ENCODE results near the gene ETFA. TPM values are rescaled to one million over a fixed set of nuclear protein-coding genes. Genes with fewer than 3 reads are reported as not detected.

The ETFA gene
- total and polyA plus RNA-seq, 10 of the 15 experiments (the other 5 are each of a cell fraction or from before 2014, with no cell fraction given) = 114 to 331 (median 152) TPM

DNA sequence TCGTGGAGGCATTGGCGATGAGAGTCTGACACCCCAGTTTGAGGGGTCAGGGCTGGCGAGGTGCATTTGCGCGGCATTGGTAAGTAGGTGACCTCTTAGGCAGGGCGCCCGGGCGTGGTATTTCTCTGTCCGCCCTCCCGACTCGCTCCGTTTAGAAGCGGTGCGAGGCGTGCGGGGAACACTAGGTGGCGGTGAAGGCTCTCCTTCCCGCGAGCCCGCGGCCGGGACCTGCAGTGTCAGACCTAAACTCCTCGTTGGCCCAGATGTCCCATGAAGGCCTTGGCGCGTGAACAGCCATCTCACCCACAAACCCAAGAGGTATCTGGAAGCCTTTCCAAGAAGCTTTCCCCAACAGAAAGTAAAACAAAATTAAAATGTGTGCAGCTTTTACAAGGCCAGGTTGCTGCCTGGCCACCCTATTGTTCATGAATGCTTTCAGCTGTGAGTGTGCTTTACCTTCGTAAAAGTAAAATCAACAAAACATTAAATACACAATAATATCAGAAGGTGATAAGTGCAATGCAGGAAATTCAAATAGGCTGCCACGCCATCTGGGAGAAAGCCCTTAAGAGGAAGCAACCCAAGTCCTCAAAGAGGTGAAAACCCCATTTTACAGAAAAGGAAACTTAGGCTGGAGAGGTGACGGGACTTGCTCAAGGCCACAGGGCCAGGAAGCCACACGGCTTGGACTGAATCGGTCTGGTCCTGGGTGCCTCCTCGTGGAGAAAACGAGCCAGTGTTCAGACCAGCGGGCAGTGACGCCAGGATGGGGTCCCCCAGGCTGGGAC is 120.3 kb downstream of the ETFA start (continued):
- TF ChIP-seq, protein P1, sequence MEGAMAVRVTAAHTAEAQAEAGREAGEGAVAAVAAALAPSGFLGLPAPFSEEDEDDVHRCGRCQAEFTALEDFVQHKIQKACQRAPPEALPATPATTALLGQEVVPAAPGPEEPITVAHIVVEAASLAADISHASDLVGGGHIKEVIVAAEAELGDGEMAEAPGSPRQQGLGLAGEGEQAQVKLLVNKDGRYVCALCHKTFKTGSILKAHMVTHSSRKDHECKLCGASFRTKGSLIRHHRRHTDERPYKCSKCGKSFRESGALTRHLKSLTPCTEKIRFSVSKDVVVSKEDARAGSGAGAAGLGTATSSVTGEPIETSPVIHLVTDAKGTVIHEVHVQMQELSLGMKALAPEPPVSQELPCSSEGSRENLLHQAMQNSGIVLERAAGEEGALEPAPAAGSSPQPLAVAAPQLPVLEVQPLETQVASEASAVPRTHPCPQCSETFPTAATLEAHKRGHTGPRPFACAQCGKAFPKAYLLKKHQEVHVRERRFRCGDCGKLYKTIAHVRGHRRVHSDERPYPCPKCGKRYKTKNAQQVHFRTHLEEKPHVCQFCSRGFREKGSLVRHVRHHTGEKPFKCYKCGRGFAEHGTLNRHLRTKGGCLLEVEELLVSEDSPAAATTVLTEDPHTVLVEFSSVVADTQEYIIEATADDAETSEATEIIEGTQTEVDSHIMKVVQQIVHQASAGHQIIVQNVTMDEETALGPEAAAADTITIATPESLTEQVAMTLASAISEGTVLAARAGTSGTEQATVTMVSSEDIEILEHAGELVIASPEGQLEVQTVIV (IDR thresholded peaks at IDR 0.05; ENCODE audit: borderline replicate concordance, partially characterized antibody) = no peak
- TF ChIP-seq TCF7 (IDR thresholded peaks at IDR 0.05; ENCODE audit: borderline replicate concordance) (no peak), MTA2 (IDR thresholded peaks at IDR 0.05; ENCODE audit: low read depth) (no peak), HDAC6 (IDR thresholded peaks at IDR 0.05; ENCODE audit: unreplicated experiment) (no peak)
- TF ChIP-seq, protein P2, sequence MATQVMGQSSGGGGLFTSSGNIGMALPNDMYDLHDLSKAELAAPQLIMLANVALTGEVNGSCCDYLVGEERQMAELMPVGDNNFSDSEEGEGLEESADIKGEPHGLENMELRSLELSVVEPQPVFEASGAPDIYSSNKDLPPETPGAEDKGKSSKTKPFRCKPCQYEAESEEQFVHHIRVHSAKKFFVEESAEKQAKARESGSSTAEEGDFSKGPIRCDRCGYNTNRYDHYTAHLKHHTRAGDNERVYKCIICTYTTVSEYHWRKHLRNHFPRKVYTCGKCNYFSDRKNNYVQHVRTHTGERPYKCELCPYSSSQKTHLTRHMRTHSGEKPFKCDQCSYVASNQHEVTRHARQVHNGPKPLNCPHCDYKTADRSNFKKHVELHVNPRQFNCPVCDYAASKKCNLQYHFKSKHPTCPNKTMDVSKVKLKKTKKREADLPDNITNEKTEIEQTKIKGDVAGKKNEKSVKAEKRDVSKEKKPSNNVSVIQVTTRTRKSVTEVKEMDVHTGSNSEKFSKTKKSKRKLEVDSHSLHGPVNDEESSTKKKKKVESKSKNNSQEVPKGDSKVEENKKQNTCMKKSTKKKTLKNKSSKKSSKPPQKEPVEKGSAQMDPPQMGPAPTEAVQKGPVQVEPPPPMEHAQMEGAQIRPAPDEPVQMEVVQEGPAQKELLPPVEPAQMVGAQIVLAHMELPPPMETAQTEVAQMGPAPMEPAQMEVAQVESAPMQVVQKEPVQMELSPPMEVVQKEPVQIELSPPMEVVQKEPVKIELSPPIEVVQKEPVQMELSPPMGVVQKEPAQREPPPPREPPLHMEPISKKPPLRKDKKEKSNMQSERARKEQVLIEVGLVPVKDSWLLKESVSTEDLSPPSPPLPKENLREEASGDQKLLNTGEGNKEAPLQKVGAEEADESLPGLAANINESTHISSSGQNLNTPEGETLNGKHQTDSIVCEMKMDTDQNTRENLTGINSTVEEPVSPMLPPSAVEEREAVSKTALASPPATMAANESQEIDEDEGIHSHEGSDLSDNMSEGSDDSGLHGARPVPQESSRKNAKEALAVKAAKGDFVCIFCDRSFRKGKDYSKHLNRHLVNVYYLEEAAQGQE (IDR thresholded peaks at IDR 0.05; ENCODE audit: low read depth, low read length) = no peak

Measured in GM12878 (cell line).